HG03097 (cell line): Measurements from ENCODE around the gene RPE.

Experiments
- ATAC-seq: cut with Tn5 transposase; IDR thresholded peaks from one replicate; pipeline ENCODE4 v1.9.1; 2021; ENCODE audit not compliant: unreplicated experiment, low FRiP score

RPE gene

GRCh38 chr2:210002158-210003157, at the start of gene RPE:
Gene RPE, plus strand, starts transcription at chr2:210002638. Its CDS starts 24 bp downstream, at chr2:210002662.
- ATAC-seq, result peak; percentile 100

- ATAC-seq, result no peak
Observed at GRCh38 chr2:209956271-209956670, 46.2 kb upstream of the RPE start.

GRCh38 chr2:209958016-209958415, 44.4 kb upstream of the RPE start:
- ATAC-seq, result no peak

- ATAC-seq, result no peak
Observed at GRCh38 chr2:209960045-209960444, 42.4 kb upstream of the RPE start.

GRCh38 chr2:209960676-209961630, 41.5 kb upstream of the RPE start:
- ATAC-seq, result peak; percentile 89

GRCh38 chr2:209965723-209966122, 36.7 kb upstream of the RPE start:
- no peak for ATAC-seq

- no peak for ATAC-seq
Observed at GRCh38 chr2:209969692-209970091, 32.7 kb upstream of the RPE start.

GRCh38 chr2:209970271-209970670, 32.2 kb upstream of the RPE start:
- no peak for ATAC-seq

GRCh38 chr2:209970711-209971110, 31.7 kb upstream of the RPE start:
- no peak for ATAC-seq

GRCh38 chr2:209973328-209973727, 29.1 kb upstream of the RPE start:
- no peak for ATAC-seq

GRCh38 chr2:209974576-209974975, 27.9 kb upstream of the RPE start:
- ATAC-seq, result no peak

GRCh38 chr2:209976698-209977385, 25.6 kb upstream of the RPE start:
- ATAC-seq, result peak; percentile 89

- ATAC-seq, result peak; percentile 53
Observed at GRCh38 chr2:209977386-209978239, 24.8 kb upstream of the RPE start.

GRCh38 chr2:209984291-209984690, 18.1 kb upstream of the RPE start:
- ATAC-seq, result no peak

- ATAC-seq, result no peak
Observed at GRCh38 chr2:209985874-209986273, 16.6 kb upstream of the RPE start.

- ATAC-seq, result no peak
Observed at GRCh38 chr2:209986415-209986814, 16.0 kb upstream of the RPE start.

- no peak for ATAC-seq
Observed at GRCh38 chr2:209988010-209988409, 14.4 kb upstream of the RPE start.

- no peak for ATAC-seq
Observed at GRCh38 chr2:209990838-209991237, 11.6 kb upstream of the RPE start.

- ATAC-seq, result no peak
Observed at GRCh38 chr2:209993968-209994367, 8.5 kb upstream of the RPE start.

- ATAC-seq, result no peak
Observed at GRCh38 chr2:209998596-209998995, 3.8 kb upstream of the RPE start.
